Body of pancreas (tissue), 4 donors: Measurements from ENCODE around the gene ATF3.

Experiments
- POLR2A ChIP-seq, 3 donors: fragments of 450-650 bp; IDR thresholded peaks; one replicate each; pipeline ENCODE4 v1.6.1; 2016; ENCODE audit warnings: antibody characterized with exemption in 3 of 3, mild to moderate bottlenecking in 2 of 3
- TF ChIP-seq, protein P1 (sequence below), 7 experiments: fragments of 450-650 bp in 4 of 7; fragments of 200-600 bp in 3 of 7; sonication (generic) in 3 of 7; IDR thresholded peaks; one replicate each; pipeline ENCODE4 v1.5.1; 2016 to 2019; ENCODE audit warnings: antibody characterized with exemption in 7 of 7

DNA sequence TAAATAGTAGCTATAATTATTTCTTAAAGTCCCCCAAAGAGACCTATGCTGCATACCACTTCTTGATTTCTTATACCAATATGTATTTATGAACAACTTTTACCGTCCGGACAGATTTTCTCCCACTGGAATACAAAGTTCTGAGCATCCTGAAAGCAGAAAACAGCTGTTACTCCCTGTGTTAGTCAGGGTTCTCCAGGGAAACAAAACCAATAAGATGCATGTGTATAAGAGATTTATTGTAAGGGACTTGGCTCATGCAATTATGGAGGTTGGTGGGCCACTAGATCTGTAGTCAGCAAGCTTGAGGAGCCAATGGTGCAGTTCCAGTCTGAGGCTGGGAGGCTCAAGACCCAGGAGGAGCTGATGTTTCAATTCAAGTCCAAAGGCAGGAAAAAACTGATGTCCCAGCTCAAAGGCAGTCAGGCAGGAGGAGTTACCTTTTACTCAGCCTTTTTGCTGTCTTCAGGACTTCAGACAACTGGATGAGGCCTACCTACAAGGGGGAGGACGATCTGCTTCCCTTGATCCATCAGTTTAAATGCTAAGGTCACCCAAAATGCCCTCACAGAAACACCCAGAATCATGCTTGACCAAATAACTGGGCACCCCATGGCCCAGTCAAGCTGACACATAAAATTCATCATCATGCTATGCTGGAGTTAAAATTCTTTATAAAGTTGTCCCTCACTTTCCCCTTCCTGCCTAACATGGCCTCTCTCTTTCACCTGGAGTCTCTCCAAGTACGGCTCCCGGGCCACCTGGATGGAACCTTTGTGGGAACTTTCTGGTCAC lies 24.3 kb upstream of the ATF3 start:
- TF ChIP-seq, protein P1, sequence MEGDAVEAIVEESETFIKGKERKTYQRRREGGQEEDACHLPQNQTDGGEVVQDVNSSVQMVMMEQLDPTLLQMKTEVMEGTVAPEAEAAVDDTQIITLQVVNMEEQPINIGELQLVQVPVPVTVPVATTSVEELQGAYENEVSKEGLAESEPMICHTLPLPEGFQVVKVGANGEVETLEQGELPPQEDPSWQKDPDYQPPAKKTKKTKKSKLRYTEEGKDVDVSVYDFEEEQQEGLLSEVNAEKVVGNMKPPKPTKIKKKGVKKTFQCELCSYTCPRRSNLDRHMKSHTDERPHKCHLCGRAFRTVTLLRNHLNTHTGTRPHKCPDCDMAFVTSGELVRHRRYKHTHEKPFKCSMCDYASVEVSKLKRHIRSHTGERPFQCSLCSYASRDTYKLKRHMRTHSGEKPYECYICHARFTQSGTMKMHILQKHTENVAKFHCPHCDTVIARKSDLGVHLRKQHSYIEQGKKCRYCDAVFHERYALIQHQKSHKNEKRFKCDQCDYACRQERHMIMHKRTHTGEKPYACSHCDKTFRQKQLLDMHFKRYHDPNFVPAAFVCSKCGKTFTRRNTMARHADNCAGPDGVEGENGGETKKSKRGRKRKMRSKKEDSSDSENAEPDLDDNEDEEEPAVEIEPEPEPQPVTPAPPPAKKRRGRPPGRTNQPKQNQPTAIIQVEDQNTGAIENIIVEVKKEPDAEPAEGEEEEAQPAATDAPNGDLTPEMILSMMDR (IDR thresholded peaks at IDR 0.05): no peak
- TF ChIP-seq POLR2A (IDR thresholded peaks at IDR 0.05): no peak
